ENCODE results near the gene ADAM20.

Gene ADAM20

DNA sequence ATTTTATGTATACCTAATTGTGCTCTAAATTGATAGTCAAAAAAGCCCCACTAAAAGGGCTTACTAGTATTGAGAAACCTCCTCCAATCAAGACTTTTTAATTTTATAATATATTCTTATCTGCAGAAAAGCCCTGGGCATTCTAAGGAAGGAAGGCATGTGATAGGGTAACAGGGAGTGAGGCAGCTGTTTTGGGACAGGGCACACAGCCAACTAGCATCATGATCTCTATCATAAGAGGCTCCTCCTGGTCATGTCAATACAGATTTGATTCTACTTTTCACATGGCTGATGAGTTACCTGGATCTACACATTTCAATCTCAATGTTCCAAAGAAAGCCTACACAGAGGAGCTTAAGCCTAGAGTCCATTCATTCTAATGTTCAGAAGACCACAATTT is 9.1 kb downstream of the ADAM20 start:
- no peaks in the 10 kb centered on the region for H3K79me2 ChIP-seq (ENCODE audit: low read length)
- H3K4me3 ChIP-seq (ENCODE audit: low read length), result no peak overlapping the region
- no peaks in the 10 kb centered on the region for H3K9me2 ChIP-seq (replicated peaks; ENCODE audit: insufficient read depth, low read length)
- H3K27ac ChIP-seq (ENCODE audit: low read length), result no peak overlapping the region
- TF ChIP-seq EZH2phosphoT487 (IDR thresholded peaks at IDR 0.05; ENCODE audit: low read length), result no peak
- TF ChIP-seq, protein P1, sequence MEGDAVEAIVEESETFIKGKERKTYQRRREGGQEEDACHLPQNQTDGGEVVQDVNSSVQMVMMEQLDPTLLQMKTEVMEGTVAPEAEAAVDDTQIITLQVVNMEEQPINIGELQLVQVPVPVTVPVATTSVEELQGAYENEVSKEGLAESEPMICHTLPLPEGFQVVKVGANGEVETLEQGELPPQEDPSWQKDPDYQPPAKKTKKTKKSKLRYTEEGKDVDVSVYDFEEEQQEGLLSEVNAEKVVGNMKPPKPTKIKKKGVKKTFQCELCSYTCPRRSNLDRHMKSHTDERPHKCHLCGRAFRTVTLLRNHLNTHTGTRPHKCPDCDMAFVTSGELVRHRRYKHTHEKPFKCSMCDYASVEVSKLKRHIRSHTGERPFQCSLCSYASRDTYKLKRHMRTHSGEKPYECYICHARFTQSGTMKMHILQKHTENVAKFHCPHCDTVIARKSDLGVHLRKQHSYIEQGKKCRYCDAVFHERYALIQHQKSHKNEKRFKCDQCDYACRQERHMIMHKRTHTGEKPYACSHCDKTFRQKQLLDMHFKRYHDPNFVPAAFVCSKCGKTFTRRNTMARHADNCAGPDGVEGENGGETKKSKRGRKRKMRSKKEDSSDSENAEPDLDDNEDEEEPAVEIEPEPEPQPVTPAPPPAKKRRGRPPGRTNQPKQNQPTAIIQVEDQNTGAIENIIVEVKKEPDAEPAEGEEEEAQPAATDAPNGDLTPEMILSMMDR (IDR thresholded peaks at IDR 0.05; ENCODE audit: low read length), result no peak
- TF ChIP-seq EZH2 (optimal IDR thresholded peaks at IDR 0.05; ENCODE audit: low read depth, low read length), result no peak
- DNase-seq, result no peak
- no peaks in the 10 kb centered on the region for H3K9me3 ChIP-seq (replicated peaks; ENCODE audit: insufficient read depth, low read length)
- H3K4me1 ChIP-seq (ENCODE audit: low read length), result no peaks in the 10 kb centered on the region
- H3K9ac ChIP-seq (ENCODE audit: low read length), result no peak overlapping the region
- no peak overlapping the region for H2AFZ ChIP-seq (ENCODE audit: low read length)
- no peak overlapping the region for H3K4me2 ChIP-seq (ENCODE audit: low read depth, low read length)
- no peaks in the 10 kb centered on the region for H4K20me1 ChIP-seq (ENCODE audit: insufficient read depth, low read length)
- H3K36me3 ChIP-seq (replicated peaks; ENCODE audit: insufficient read depth, low read length), result no peaks in the 10 kb centered on the region
- no peaks in the 10 kb centered on the region for H3F3A ChIP-seq (ENCODE audit: insufficient read depth, low read length)
- no peaks in the 10 kb centered on the region for H3K27me3 ChIP-seq (replicated peaks; ENCODE audit: insufficient read depth, low read length)

DNA sequence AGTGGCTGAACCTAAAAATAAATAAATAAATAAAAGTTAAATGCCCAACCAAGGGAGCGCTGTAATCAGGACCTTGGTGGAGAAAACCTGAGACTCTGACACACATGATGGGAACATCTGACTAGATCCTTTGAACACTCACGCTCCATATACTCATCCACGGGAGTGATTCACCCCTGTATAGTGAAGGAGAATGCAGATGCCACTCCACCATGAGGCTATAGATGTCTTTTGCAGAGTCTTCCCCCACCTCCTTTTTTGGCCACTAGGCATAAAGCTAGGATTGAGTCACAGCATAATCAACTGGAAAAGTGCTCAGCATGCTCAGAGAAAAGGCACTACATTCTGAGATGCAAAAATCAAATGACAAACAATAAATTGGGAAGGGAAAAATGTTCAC is 19.0 kb downstream of the ADAM20 start:
- TF ChIP-seq EZH2 (optimal IDR thresholded peaks at IDR 0.05; ENCODE audit: low read depth, low read length) (no peak), EZH2phosphoT487 (IDR thresholded peaks at IDR 0.05; ENCODE audit: low read length) (no peak)
- TF ChIP-seq, protein P1 (IDR thresholded peaks at IDR 0.05; ENCODE audit: low read length), result no peak
- Histone ChIP-seq H3K9me2 (replicated peaks; ENCODE audit: insufficient read depth, low read length) (no peaks in the 10 kb centered on the region), H3K4me2 (ENCODE audit: low read depth, low read length) (no peak overlapping the region), H3K9me3 (replicated peaks; ENCODE audit: insufficient read depth, low read length) (no peaks in the 10 kb centered on the region), H3K27me3 (replicated peaks; ENCODE audit: insufficient read depth, low read length) (no peaks in the 10 kb centered on the region), H4K20me1 (ENCODE audit: insufficient read depth, low read length) (no peaks in the 10 kb centered on the region), H3K4me3 (ENCODE audit: low read length) (no peak overlapping the region), H3K27ac (ENCODE audit: low read length) (no peak overlapping the region), H3K9ac (ENCODE audit: low read length) (no peak overlapping the region), H2AFZ (ENCODE audit: low read length) (no peak overlapping the region), H3K79me2 (ENCODE audit: low read length) (no peaks in the 10 kb centered on the region), H3K36me3 (replicated peaks; ENCODE audit: insufficient read depth, low read length) (no peaks in the 10 kb centered on the region), H3K4me1 (ENCODE audit: low read length) (no peaks in the 10 kb centered on the region), H3F3A (ENCODE audit: insufficient read depth, low read length) (no peaks in the 10 kb centered on the region)
- no peak for DNase-seq

GRCh38 chr14:70514168-70515069 is 20.4 kb downstream of the ADAM20 start:
- Histone ChIP-seq H3K27ac (ENCODE audit: low read length) (no peak overlapping the region), H3K9ac (ENCODE audit: low read length) (no peak overlapping the region), H3K9me3 (replicated peaks; ENCODE audit: insufficient read depth, low read length) (no peaks in the 10 kb centered on the region), H3K4me3 (ENCODE audit: low read length) (no peak overlapping the region), H3K79me2 (ENCODE audit: low read length) (no peaks in the 10 kb centered on the region), H3F3A (ENCODE audit: insufficient read depth, low read length) (no peaks in the 10 kb centered on the region), H3K4me1 (ENCODE audit: low read length) (no peaks in the 10 kb centered on the region), H3K4me2 (ENCODE audit: low read depth, low read length) (no peak overlapping the region), H3K27me3 (replicated peaks; ENCODE audit: insufficient read depth, low read length) (no peaks in the 10 kb centered on the region), H2AFZ (ENCODE audit: low read length) (no peak overlapping the region), H3K36me3 (replicated peaks; ENCODE audit: insufficient read depth, low read length) (no peaks in the 10 kb centered on the region), H3K9me2 (replicated peaks; ENCODE audit: insufficient read depth, low read length) (no peaks in the 10 kb centered on the region), H4K20me1 (ENCODE audit: insufficient read depth, low read length) (no peaks in the 10 kb centered on the region)
- TF ChIP-seq EZH2phosphoT487 (IDR thresholded peaks at IDR 0.05; ENCODE audit: low read length), result no peak
- no peak for DNase-seq

- Histone ChIP-seq H3K27me3 (replicated peaks; ENCODE audit: insufficient read depth, low read length) (no peaks in the 10 kb centered on the region), H4K20me1 (ENCODE audit: insufficient read depth, low read length) (no peaks in the 10 kb centered on the region), H3K4me3 (ENCODE audit: low read length) (no peak overlapping the region), H3F3A (ENCODE audit: insufficient read depth, low read length) (no peaks in the 10 kb centered on the region), H3K36me3 (replicated peaks; ENCODE audit: insufficient read depth, low read length) (no peaks in the 10 kb centered on the region), H3K4me1 (ENCODE audit: low read length) (no peaks in the 10 kb centered on the region), H3K9me3 (replicated peaks; ENCODE audit: insufficient read depth, low read length) (no peaks in the 10 kb centered on the region), H3K79me2 (ENCODE audit: low read length) (no peaks in the 10 kb centered on the region), H3K4me2 (ENCODE audit: low read depth, low read length) (no peak overlapping the region), H3K27ac (ENCODE audit: low read length) (no peak overlapping the region), H2AFZ (ENCODE audit: low read length) (no peak overlapping the region), H3K9me2 (replicated peaks; ENCODE audit: insufficient read depth, low read length) (no peaks in the 10 kb centered on the region), H3K9ac (ENCODE audit: low read length) (no peak overlapping the region)
- TF ChIP-seq, protein P1 (IDR thresholded peaks at IDR 0.05; ENCODE audit: low read length), result no peak
- TF ChIP-seq EZH2phosphoT487 (IDR thresholded peaks at IDR 0.05; ENCODE audit: low read length) (no peak), EZH2 (optimal IDR thresholded peaks at IDR 0.05; ENCODE audit: low read depth, low read length) (no peak)
- DNase-seq, result no peak
These were observed 36.6 kb downstream of the ADAM20 start for GRCh38 chr14:70498191-70498590.
